AG09319 (cell line): ENCODE measurements around the gene SH3PXD2A.

Experiments used
- DNase-seq: peaks from one replicate; pipeline ENCODE4 v3.0.0-alpha.2; 2010; ENCODE audit warnings: low read depth; ENCODE audit errors: extremely low read depth
- TF ChIP-seq, protein P1 (sequence below): IDR thresholded peaks from 2 replicates; pipeline ENCODE4 v1.5.1; 2011; ENCODE audit warnings: low read depth, mild to moderate bottlenecking, inconsistent platforms, low read length, moderate library complexity

SH3PXD2A gene

DNA sequence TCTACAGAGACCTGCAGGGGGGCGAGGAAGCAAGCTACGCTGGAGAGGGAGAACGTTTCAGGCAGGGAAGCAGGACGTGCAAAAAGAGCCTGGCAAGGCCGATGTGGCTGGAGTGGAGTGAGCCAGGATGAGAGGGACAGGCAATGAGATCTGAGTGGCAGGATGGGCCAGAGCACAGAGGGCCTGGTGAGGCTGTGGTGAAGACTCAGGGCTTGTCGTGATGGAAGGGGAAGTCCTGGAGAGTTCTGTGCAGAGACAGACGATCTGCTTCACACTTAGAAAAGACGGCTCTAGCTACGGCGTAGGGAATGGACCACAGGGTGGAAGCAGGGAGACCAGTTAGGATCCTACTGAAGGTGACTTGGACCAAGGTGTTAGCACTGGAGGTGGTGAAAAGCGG is 87.0 kb downstream of the SH3PXD2A start:
- no peak for DNase-seq
- TF ChIP-seq, protein P1, sequence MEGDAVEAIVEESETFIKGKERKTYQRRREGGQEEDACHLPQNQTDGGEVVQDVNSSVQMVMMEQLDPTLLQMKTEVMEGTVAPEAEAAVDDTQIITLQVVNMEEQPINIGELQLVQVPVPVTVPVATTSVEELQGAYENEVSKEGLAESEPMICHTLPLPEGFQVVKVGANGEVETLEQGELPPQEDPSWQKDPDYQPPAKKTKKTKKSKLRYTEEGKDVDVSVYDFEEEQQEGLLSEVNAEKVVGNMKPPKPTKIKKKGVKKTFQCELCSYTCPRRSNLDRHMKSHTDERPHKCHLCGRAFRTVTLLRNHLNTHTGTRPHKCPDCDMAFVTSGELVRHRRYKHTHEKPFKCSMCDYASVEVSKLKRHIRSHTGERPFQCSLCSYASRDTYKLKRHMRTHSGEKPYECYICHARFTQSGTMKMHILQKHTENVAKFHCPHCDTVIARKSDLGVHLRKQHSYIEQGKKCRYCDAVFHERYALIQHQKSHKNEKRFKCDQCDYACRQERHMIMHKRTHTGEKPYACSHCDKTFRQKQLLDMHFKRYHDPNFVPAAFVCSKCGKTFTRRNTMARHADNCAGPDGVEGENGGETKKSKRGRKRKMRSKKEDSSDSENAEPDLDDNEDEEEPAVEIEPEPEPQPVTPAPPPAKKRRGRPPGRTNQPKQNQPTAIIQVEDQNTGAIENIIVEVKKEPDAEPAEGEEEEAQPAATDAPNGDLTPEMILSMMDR: no peak

DNA sequence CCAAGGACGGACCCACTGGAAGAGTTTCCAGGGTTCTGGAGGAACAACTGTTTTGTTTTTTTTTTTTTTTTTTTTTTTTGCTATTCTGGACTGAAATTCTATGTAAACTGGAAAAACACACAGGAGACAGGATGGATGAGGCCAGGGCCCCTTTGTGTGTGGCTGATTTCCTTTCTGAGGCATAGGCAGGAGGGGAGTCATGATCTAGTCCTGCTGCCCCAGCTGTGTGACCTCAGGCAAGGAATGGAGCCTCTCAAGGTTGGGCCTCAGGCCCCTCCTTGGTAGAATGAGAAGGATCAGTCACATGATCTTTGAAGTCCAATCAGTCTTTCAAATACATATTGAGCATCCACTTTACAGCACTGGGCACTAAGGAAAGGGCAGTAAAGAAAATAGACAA is 87.6 kb downstream of the SH3PXD2A start:
- DNase-seq: no peak
- TF ChIP-seq, protein P1: no peak

DNA sequence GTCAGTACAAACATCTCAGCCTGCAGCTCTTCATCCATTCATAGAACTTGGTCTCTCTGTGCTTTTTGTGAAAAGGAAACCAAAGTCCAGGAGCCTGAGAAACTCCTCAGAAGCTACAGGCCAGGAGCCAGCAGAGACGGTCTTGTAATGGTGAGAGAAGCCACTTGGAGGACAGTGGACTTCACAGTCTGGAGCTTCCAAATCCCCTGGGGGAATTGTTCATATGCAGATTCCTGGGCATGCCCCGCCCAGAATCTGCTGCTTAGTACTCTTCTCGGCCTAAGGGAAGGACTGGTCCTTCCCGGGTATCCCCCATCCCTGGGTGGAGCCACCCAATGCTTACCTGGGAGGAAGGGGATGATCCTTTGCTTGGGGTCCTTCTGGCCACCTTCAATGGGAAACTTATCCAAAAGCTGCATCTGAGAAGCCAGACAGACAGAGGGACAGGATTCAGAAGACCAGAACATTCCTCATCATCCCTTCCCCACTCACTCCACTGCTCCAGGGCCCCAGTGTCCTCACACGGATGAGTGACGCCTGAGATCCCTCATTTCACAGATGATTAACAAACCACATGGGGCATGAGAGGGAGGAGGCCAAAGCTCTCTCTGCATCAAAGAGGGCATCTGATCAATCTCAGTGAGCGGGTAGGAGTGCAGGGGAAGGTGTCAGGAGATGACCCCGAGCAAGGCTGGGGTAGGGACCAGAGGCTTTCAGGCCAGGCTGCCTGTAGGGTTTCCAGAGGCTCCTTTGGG is 88.4 kb downstream of the SH3PXD2A start:
- DNase-seq: no peak
- TF ChIP-seq, protein P1: no peak

DNA sequence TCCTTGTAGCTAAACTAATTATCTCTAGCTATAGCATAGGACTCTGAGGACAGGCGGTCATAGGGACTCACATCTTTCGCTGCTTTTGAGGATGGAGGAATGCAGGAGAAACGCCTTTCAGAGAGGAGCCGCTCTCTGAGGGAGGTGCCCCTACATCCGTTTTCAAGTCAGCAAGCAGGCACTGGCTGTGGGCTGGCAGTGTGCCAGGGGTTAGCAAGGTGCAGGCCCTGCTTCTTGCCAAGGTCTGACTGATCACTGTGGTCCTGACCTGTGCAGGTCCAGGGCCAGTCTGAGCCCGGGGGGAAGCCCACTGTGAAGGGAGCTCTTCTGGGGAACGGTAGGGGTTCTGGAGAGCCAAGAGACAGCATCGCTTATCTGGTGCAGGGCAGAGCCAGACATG is 89.4 kb downstream of the SH3PXD2A start:
- no peak for DNase-seq
- TF ChIP-seq, protein P1: no peak

DNA sequence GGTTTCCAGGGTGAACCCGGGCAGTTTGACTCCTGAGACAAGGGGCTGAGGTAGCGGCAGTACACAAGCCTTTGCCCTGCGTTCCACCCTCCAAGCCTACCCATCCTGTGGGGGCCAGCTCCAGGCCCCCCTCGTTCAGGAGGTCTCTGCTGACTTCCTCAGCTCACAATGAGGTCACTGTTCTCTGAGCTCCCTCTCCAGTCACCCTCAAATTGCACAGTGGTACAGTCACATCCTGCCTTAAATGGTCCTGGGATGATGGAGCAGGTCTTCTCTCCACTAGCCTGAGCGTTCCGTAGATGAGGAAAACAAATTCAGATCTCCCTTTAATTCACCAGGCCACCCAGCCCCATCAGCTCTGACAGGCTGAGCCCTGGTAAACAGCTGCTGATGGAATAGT is 90.2 kb downstream of the SH3PXD2A start:
- TF ChIP-seq, protein P1: no peak
- no peak for DNase-seq

DNA sequence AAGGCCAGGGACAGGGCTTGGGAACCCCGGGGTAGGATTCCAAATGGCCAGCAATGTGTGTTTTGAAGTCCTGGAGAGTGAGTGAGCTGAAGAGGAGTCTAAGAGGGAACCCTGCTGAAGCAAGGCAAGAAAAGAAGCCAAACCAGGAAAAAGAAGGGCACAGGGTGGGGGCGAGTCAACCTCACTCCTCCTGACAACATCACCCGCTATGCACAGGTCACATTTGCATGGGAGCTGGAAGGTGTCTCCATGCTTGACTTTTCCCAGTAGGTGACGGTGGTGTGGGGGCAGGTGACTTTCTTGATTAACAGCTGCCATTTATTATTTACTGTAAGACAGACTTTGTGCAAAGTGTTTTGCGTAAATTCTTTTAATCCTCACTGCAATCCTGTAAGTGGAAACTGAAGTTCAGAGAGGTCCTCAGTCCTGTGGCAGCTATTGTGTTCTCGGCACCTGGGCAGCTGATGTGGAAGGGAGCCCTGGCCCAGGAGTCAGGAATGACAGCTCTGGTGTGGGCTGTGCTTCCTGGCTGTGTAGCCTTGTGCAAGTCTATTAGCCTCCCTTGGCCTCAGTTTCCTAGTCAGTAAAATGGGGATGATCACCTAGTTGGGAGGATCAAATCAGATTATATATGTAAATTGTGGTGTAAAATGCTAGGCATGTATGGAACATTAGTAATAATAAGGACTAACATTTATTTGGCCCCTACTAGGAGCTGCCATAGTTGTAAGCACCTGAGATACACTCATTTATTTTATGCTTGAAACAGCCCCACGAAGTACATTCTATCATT is 90.9 kb downstream of the SH3PXD2A start:
- TF ChIP-seq, protein P1: no peak
- DNase-seq: no peak
